Measurements from ENCODE around the gene CRIM1.

GRCh38 chr2:36597532-36598377 lies 242.2 kb downstream of the CRIM1 start, which contains the start of gene FEZ2:
- TF ChIP-seq POLR2A (IDR thresholded peaks at IDR 0.05) (no peak), CTCF (IDR thresholded peaks at IDR 0.05) (no peak)

Data from vagina (tissue), 2 donors.